WTC11 (cell line): ENCODE measurements around the gene EXOC4. TPM values are rescaled to one million over a fixed set of nuclear protein-coding genes. Genes with fewer than 3 reads are reported as not detected.

Experiments
- ATAC-seq: fragments of 200-7000 bp; cut with Tn5 transposase; 2 replicates; pipeline ENCODE4 v1.10.0; 2021; ENCODE audit warnings: mild to moderate bottlenecking, moderate library complexity
- CTCF ChIA-PET: fragments of 300-600 bp; sonication (Branson Sonifier 250); formaldehyde crosslinking; loops from one replicate; lab custom pipeline; 2021; ENCODE audit warnings: antibody characterized with exemption; lab: Charles Lee
- POLR2A ChIA-PET: fragments of 350-600 bp; sonication (Branson Sonifier 250); formaldehyde crosslinking; loops from one replicate; lab custom pipeline; 2021; ENCODE audit warnings: antibody characterized with exemption; lab: Charles Lee
- DNase-seq: peaks from one replicate; pipeline ENCODE4 v3.0.0; 2021; ENCODE audit warnings: low spot score
- H3K27ac Mint-ChIP-seq: 2 replicates; pipeline ENCODE4 v1.8.0; 2021; ENCODE audit warnings: mixed read lengths
- H3K27me3 Mint-ChIP-seq: 2 replicates; pipeline ENCODE4 v1.8.0; 2021; ENCODE audit warnings: low read depth, mild to moderate bottlenecking, moderate library complexity, mixed read lengths
- H3K36me3 Mint-ChIP-seq: 2 replicates; pipeline ENCODE4 v1.8.0; 2021; ENCODE audit warnings: mixed read lengths
- H3K4me1 Mint-ChIP-seq: 2 replicates; pipeline ENCODE4 v1.8.0; 2022; ENCODE audit warnings: mixed read lengths
- H3K4me3 Mint-ChIP-seq: 2 replicates; pipeline ENCODE4 v1.8.0; 2021; ENCODE audit warnings: mild to moderate bottlenecking, moderate library complexity, mixed read lengths
- H3K9me3 Mint-ChIP-seq: 2 replicates; pipeline ENCODE4 v1.8.0; 2021; ENCODE audit warnings: mixed read lengths
- CBFB ChIP-seq: sonication (generic); formaldehyde crosslinking; IDR thresholded peaks from 2 replicates; pipeline ENCODE4 v1.8.1; 2022; ENCODE audit warnings: mild to moderate bottlenecking, low read depth, missing genetic modification reagents
- ELF4 ChIP-seq: sonication (generic); formaldehyde crosslinking; IDR thresholded peaks from 2 replicates; pipeline ENCODE4 v1.8.1; 2022; ENCODE audit warnings: low read depth, mild to moderate bottlenecking, moderate library complexity, missing genetic modification reagents
- FOXJ3 ChIP-seq: sonication (generic); formaldehyde crosslinking; IDR thresholded peaks from 2 replicates; pipeline ENCODE4 v1.9.0; 2021; ENCODE audit warnings: missing genetic modification reagents, mild to moderate bottlenecking, borderline replicate concordance
- HMGA2 ChIP-seq: fragments of 250-450 bp; sonication (Bioruptor Pico); IDR thresholded peaks from 2 replicates; pipeline ENCODE4 v1.4.0; 2021; ENCODE audit warnings: mild to moderate bottlenecking, moderate library complexity
- IRF1 ChIP-seq: sonication (generic); formaldehyde crosslinking; IDR thresholded peaks from 2 replicates; pipeline ENCODE4 v1.8.0; 2023; ENCODE audit warnings: missing genetic modification reagents
- IRF2 ChIP-seq: sonication (generic); formaldehyde crosslinking; IDR thresholded peaks from 2 replicates; pipeline ENCODE4 v1.8.0; 2022; ENCODE audit warnings: low read depth, missing genetic modification reagents, borderline replicate concordance
- JUN ChIP-seq: sonication (generic); formaldehyde crosslinking; IDR thresholded peaks from 2 replicates; pipeline ENCODE4 v1.8.0; 2023; ENCODE audit warnings: mild to moderate bottlenecking, missing genetic modification reagents
- NR1H2 ChIP-seq: sonication (generic); formaldehyde crosslinking; IDR thresholded peaks from 2 replicates; pipeline ENCODE4 v1.9.0; 2021; ENCODE audit warnings: mild to moderate bottlenecking, moderate library complexity, missing genetic modification reagents
- OVOL2 ChIP-seq: fragments of 250-450 bp; sonication (Bioruptor Pico); IDR thresholded peaks from 2 replicates; pipeline ENCODE4 v1.9.0; 2021; ENCODE audit warnings: mild to moderate bottlenecking, borderline replicate concordance
- PRDM15 ChIP-seq: sonication (generic); formaldehyde crosslinking; IDR thresholded peaks from 2 replicates; pipeline ENCODE4 v1.8.0; 2022; ENCODE audit warnings: missing genetic modification reagents
- RELA ChIP-seq: sonication (generic); formaldehyde crosslinking; IDR thresholded peaks from 2 replicates; pipeline ENCODE4 v1.8.1; 2022; ENCODE audit warnings: missing genetic modification reagents, mild to moderate bottlenecking, borderline replicate concordance
- SP1 ChIP-seq: sonication (generic); formaldehyde crosslinking; conservative IDR thresholded peaks from 2 replicates; pipeline ENCODE4 v1.8.1; 2022; ENCODE audit warnings: missing genetic modification reagents
- TCF7 ChIP-seq: sonication (generic); formaldehyde crosslinking; IDR thresholded peaks from 2 replicates; pipeline ENCODE4 v1.8.0; 2022; ENCODE audit warnings: mild to moderate bottlenecking, low read depth, missing genetic modification reagents, moderate library complexity
- TEAD4 ChIP-seq: sonication (generic); formaldehyde crosslinking; IDR thresholded peaks from 2 replicates; pipeline ENCODE4 v1.8.0; 2022; ENCODE audit warnings: mild to moderate bottlenecking, missing genetic modification reagents
- TP53 ChIP-seq: sonication (generic); formaldehyde crosslinking; IDR thresholded peaks from 2 replicates; pipeline ENCODE4 v1.8.1; 2023; ENCODE audit warnings: mild to moderate bottlenecking, missing genetic modification reagents
- ZNF121 ChIP-seq: sonication (generic); formaldehyde crosslinking; IDR thresholded peaks from 2 replicates; pipeline ENCODE4 v1.8.0; 2023; ENCODE audit warnings: missing genetic modification reagents
- ZNF232 ChIP-seq: sonication (generic); formaldehyde crosslinking; IDR thresholded peaks from 2 replicates; pipeline ENCODE4 v1.8.0; 2022; ENCODE audit warnings: mild to moderate bottlenecking, missing genetic modification reagents
- ZNF263 ChIP-seq: sonication (generic); formaldehyde crosslinking; IDR thresholded peaks from 2 replicates; pipeline ENCODE4 v1.8.1; 2022; ENCODE audit warnings: low read depth, mild to moderate bottlenecking, moderate library complexity, missing genetic modification reagents
- ZNF416 ChIP-seq: fragments of 250-450 bp; sonication (Bioruptor Pico); IDR thresholded peaks from 2 replicates; pipeline ENCODE4 v1.9.0; 2021; ENCODE audit warnings: mild to moderate bottlenecking, inconsistent platforms
- total RNA-seq: library from RNA; stranded (reverse); gene quantifications from 3 replicates; pipeline ENCODE4 v1.2.3, GENCODE V29; 2021
- TF ChIP-seq, protein P1 (sequence below): sonication (generic); formaldehyde crosslinking; IDR thresholded peaks from 2 replicates; pipeline ENCODE4 v1.8.0; 2023; ENCODE audit warnings: mild to moderate bottlenecking, missing genetic modification reagents
- TF ChIP-seq, protein P2 (sequence below): sonication (generic); formaldehyde crosslinking; IDR thresholded peaks from 2 replicates; pipeline ENCODE4 v1.8.1; 2023; ENCODE audit warnings: mild to moderate bottlenecking, missing genetic modification reagents, borderline replicate concordance
- TF ChIP-seq, protein P3 (sequence below): fragments of 200-600 bp; IDR thresholded peaks from 2 replicates; pipeline ENCODE4 v1.8.0; 2022; ENCODE audit warnings: antibody characterized with exemption

The EXOC4 gene
- total RNA-seq, 1 experiment from 2014 or later = 62.0 TPM

DNA sequence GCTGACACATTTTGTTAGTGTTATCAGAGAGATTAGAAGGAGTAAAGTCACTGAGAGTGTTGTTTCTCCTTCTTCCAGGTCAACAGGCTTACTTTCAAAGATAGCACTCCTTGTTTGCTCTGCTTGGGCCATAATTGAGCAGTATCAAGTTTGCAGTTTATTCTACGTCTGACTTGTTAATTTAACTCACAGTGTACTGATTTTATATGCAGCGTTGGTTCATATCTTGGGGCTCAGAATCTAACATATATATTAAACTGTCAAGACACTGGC is 430.2 kb downstream of the EXOC4 start:
- no peak overlapping the region for H3K4me3 Mint-ChIP-seq
- TF ChIP-seq TP53 (CRISPR knock-in tag) (no peak), ZNF232 (CRISPR knock-in tag) (no peak), ZNF263 (CRISPR knock-in tag) (no peak), JUN (no peak)
- TF ChIP-seq, protein P1, sequence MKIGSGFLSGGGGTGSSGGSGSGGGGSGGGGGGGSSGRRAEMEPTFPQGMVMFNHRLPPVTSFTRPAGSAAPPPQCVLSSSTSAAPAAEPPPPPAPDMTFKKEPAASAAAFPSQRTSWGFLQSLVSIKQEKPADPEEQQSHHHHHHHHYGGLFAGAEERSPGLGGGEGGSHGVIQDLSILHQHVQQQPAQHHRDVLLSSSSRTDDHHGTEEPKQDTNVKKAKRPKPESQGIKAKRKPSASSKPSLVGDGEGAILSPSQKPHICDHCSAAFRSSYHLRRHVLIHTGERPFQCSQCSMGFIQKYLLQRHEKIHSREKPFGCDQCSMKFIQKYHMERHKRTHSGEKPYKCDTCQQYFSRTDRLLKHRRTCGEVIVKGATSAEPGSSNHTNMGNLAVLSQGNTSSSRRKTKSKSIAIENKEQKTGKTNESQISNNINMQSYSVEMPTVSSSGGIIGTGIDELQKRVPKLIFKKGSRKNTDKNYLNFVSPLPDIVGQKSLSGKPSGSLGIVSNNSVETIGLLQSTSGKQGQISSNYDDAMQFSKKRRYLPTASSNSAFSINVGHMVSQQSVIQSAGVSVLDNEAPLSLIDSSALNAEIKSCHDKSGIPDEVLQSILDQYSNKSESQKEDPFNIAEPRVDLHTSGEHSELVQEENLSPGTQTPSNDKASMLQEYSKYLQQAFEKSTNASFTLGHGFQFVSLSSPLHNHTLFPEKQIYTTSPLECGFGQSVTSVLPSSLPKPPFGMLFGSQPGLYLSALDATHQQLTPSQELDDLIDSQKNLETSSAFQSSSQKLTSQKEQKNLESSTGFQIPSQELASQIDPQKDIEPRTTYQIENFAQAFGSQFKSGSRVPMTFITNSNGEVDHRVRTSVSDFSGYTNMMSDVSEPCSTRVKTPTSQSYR (CRISPR knock-in tag) = no peak
- DNase-seq (no peak), ATAC-seq (no peak)
- no peaks in the 10 kb centered on the region for H3K27me3 Mint-ChIP-seq
- H3K4me1 Mint-ChIP-seq = peaks cover 27% of the 10 kb centered on the region
- H3K9me3 Mint-ChIP-seq = peaks cover 5% of the 10 kb centered on the region; the same call in 1 of the 2 replicates
- ChIA-PET POLR2A (no interaction called here), CTCF (no interaction called here)
- H3K27ac Mint-ChIP-seq = 0 out of 2 replicates have a peak overlapping the region, but pooled peaks have one; percentile 16
- H3K36me3 Mint-ChIP-seq = 0 out of 2 replicates have a peak, but pooled peaks cover 3% of the 10 kb centered on the region

DNA sequence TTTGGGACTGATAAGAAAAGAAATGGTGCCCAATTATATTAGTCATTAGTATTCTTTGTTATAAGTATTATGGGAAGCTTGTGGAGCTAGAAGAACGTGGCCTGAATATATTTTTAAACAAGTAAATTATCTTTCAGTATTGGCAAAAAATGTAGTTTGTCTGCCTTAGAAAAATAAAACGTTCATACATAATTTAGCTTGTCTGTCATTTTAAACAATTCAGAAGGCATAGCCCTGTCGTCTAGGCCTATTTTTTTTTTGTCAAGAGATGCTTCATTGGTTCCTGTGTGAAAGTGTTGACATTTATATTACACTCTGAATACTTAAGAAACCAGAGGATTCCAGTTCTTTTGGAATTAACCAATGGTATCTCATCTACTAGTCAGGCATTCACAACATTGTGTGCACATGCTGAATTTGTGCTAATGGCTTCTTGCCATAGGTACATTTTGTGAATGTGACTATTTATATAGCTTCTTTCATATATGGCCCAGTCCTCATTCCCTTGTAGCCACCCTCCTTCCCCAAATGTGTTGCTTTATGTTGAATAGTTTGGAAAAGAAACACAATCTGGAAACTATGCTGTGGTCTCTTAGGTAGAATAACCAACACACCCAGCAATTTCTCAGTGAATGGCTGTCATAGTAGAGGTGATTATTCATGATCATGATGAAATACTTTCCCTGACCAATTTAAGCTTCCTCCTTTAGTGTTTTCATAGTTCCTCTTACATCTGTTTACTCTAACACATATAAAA is 435.8 kb downstream of the EXOC4 start:
- 0 out of 2 replicates have a peak, but pooled peaks cover 3% of the 10 kb centered on the region for H3K36me3 Mint-ChIP-seq
- DNase-seq (no peak), ATAC-seq (no peak)
- H3K4me1 Mint-ChIP-seq = peaks cover 15% of the 10 kb centered on the region
- no peak overlapping the region for H3K4me3 Mint-ChIP-seq
- peaks cover 5% of the 10 kb centered on the region; the same call in 1 of the 2 replicates for H3K9me3 Mint-ChIP-seq
- H3K27ac Mint-ChIP-seq = no peak overlapping the region
- H3K27me3 Mint-ChIP-seq = no peaks in the 10 kb centered on the region
- ChIA-PET POLR2A (no interaction called here), CTCF (no interaction called here)
- TF ChIP-seq NR1H2 (CRISPR knock-in tag) = no peak
- TF ChIP-seq CBFB = no peak
- TF ChIP-seq, protein P2, sequence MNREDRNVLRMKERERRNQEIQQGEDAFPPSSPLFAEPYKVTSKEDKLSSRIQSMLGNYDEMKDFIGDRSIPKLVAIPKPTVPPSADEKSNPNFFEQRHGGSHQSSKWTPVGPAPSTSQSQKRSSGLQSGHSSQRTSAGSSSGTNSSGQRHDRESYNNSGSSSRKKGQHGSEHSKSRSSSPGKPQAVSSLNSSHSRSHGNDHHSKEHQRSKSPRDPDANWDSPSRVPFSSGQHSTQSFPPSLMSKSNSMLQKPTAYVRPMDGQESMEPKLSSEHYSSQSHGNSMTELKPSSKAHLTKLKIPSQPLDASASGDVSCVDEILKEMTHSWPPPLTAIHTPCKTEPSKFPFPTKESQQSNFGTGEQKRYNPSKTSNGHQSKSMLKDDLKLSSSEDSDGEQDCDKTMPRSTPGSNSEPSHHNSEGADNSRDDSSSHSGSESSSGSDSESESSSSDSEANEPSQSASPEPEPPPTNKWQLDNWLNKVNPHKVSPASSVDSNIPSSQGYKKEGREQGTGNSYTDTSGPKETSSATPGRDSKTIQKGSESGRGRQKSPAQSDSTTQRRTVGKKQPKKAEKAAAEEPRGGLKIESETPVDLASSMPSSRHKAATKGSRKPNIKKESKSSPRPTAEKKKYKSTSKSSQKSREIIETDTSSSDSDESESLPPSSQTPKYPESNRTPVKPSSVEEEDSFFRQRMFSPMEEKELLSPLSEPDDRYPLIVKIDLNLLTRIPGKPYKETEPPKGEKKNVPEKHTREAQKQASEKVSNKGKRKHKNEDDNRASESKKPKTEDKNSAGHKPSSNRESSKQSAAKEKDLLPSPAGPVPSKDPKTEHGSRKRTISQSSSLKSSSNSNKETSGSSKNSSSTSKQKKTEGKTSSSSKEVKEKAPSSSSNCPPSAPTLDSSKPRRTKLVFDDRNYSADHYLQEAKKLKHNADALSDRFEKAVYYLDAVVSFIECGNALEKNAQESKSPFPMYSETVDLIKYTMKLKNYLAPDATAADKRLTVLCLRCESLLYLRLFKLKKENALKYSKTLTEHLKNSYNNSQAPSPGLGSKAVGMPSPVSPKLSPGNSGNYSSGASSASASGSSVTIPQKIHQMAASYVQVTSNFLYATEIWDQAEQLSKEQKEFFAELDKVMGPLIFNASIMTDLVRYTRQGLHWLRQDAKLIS (CRISPR knock-in tag) = no peak
- no peak for TF ChIP-seq ELF4 (CRISPR knock-in tag)
- no peak for TF ChIP-seq IRF1 (CRISPR knock-in tag)
- no peak for TF ChIP-seq ZNF416 (CRISPR knock-in tag)
- TF ChIP-seq TCF7 = no peak
- no peak for TF ChIP-seq IRF2
- no peak for TF ChIP-seq FOXJ3 (CRISPR knock-in tag)
- TF ChIP-seq SP1 = no peak
- no peak for TF ChIP-seq RELA (CRISPR knock-in tag)
- TF ChIP-seq ZNF121 (CRISPR knock-in tag) = no peak
- no peak for TF ChIP-seq OVOL2 (CRISPR knock-in tag)
- TF ChIP-seq, protein P3, sequence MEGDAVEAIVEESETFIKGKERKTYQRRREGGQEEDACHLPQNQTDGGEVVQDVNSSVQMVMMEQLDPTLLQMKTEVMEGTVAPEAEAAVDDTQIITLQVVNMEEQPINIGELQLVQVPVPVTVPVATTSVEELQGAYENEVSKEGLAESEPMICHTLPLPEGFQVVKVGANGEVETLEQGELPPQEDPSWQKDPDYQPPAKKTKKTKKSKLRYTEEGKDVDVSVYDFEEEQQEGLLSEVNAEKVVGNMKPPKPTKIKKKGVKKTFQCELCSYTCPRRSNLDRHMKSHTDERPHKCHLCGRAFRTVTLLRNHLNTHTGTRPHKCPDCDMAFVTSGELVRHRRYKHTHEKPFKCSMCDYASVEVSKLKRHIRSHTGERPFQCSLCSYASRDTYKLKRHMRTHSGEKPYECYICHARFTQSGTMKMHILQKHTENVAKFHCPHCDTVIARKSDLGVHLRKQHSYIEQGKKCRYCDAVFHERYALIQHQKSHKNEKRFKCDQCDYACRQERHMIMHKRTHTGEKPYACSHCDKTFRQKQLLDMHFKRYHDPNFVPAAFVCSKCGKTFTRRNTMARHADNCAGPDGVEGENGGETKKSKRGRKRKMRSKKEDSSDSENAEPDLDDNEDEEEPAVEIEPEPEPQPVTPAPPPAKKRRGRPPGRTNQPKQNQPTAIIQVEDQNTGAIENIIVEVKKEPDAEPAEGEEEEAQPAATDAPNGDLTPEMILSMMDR = no peak
- TF ChIP-seq HMGA2 = no peak
- TF ChIP-seq TEAD4 (CRISPR knock-in tag) = no peak
- TF ChIP-seq PRDM15 (CRISPR knock-in tag) = no peak
